Mucosa of descending colon (tissue), 3 donors: Measurements from ENCODE around the gene NFIL3. TPM values are rescaled to one million over a fixed set of nuclear protein-coding genes. Genes with fewer than 3 reads are reported as not detected.
A peak's percentile ranks its signal among the peaks of the same experiment; 100 is the strongest.
"Not testable (repeated sequence)": the region's sequence is repeated elsewhere in the genome, so short reads cannot be mapped to it uniquely, and the experiment has no call there.

ENCODE experiments used
- ATAC-seq: fragments of 200-7000 bp; cut with Tn5 transposase; one replicate; pipeline ENCODE4 v1.9.1; 2020; ENCODE audit warnings: mild to moderate bottlenecking, moderate library complexity
- DNase-seq, 3 donors: peaks; one replicate each; pipeline ENCODE4 v3.0.0-alpha.2; 2020
- H3K36me3 ChIP-seq: fragments of 200-600 bp; one replicate; pipeline ENCODE4 v1.8.0; 2021; ENCODE audit warnings: low read depth, mild to moderate bottlenecking
- H3K4me1 ChIP-seq: fragments of 200-600 bp; one replicate; pipeline ENCODE4 v1.8.0; 2021; ENCODE audit warnings: low read depth, mild to moderate bottlenecking
- H3K4me3 ChIP-seq: fragments of 200-600 bp; one replicate; pipeline ENCODE4 v1.8.0; 2021; ENCODE audit warnings: mild to moderate bottlenecking
- H3K9me3 ChIP-seq: fragments of 200-600 bp; one replicate; pipeline ENCODE4 v1.8.0; 2021; ENCODE audit warnings: mild to moderate bottlenecking
- CTCF ChIP-seq: fragments of 200-600 bp; IDR thresholded peaks from one replicate; pipeline ENCODE4 v1.8.0; 2022; ENCODE audit warnings: antibody characterized with exemption, mild to moderate bottlenecking
- intact Hi-C, 2 donors: fragments of 100-400 bp; cut with DNase I in 1 of 2; cut with micrococcal nuclease in 1 of 2; formaldehyde crosslinking; loops; one replicate each; pipeline versions ENCODE4 v1.11.0 to v1.11.1; 2022; cut with DNase I, micrococcal nuclease
- total RNA-seq, 3 donors: library from RNA; stranded (reverse); fragmentation: NEBNext Ultra II Directional in 2 of 3; extraction: Animal tissue kit (Norgen Biotek cat#: 25700) in 2 of 3; gene quantifications; one replicate each; pipeline versions ENCODE4 v1.2.1 to v1.2.4, GENCODE V29; 2021 to 2023
- donor health status: DM: no; HTN: no; CAD: no; lungs with moderate emphysema.
- donor health status: DM: no; HTN: no; CAD: no.
- donor health status: DM: no; HTN: yes; CAD: no.

Gene NFIL3
- total RNA-seq, 3 donors from 2014 or later, result 17.7 to 41.9 (median 20.6) TPM

DNA sequence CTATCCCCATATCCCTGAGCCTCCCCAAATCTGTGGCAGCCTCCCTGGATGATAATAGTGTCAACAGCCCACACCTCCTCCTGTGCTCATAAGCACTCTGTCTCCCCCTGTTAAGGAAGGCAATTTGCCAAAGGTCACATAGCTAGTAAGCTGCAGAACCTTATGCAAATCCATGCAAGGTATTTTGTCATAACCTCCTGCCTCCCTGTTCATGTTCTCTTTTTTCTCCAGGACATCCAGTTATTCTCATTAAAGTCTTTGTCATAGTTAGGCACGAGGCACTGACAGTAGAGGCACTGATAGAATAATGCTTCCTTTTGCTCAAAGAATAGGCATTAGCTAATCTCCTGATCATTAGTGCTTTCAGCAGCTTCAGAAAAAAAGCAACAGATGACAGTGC is 51.7 kb downstream of the NFIL3 start:
- ATAC-seq (no peak), DNase-seq (no peak)
- H3K9me3 ChIP-seq, result no peaks in the 10 kb centered on the region
- no peak overlapping the region for H3K4me3 ChIP-seq
- TF ChIP-seq CTCF, result no peak
- intact Hi-C loops, result no loop called here
- H3K36me3 ChIP-seq, result no peaks in the 10 kb centered on the region
- H3K4me1 ChIP-seq, result no peaks in the 10 kb centered on the region

- H3K9me3 ChIP-seq, ATAC-seq, DNase-seq, H3K36me3 ChIP-seq, H3K4me1 ChIP-seq, intact Hi-C loops, H3K4me3 ChIP-seq: not testable (repeated sequence)
Observed at GRCh38 chr9:91370006-91370405, 53.6 kb downstream of the NFIL3 start.

DNA sequence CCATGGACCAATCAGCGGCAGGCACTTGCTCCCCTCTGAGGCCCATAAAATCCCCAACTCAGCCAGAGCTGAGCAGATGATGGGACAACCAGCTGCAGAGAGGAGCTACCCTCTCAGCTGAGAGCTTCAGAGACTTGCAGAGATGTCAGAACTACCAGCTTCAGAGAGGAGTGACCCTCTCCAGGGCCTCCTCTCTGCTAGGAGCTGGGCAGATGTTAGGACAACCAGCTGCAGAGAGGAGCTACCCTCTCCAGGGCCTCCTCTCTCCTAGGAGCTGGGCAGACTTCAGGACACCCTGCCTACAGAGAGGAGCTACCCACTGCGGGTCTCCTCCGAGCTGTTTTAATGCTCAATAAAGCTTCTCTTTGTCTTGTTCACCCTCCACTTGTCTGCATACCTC is 58.9 kb downstream of the NFIL3 start:
- Histone ChIP-seq H3K9me3 (no peaks in the 10 kb centered on the region), H3K36me3 (no peaks in the 10 kb centered on the region), H3K4me1 (peaks cover 20% of the 10 kb centered on the region), H3K4me3 (no peak overlapping the region)
- DNase-seq (no peak), ATAC-seq (no peak)
- no peak for TF ChIP-seq CTCF
- intact Hi-C loops, result no loop called here

- intact Hi-C loops, result no loop called here
- H3K4me1 ChIP-seq, result peaks cover 24% of the 10 kb centered on the region
- no peak for ATAC-seq
- H3K9me3 ChIP-seq, result no peaks in the 10 kb centered on the region
- no peak for TF ChIP-seq CTCF
- H3K36me3 ChIP-seq, result no peaks in the 10 kb centered on the region
- no peak for DNase-seq
- no peak overlapping the region for H3K4me3 ChIP-seq
Observed at GRCh38 chr9:91364005-91364404, 59.6 kb downstream of the NFIL3 start.

- DNase-seq, result no peak
- ATAC-seq, result no peak
- no peaks in the 10 kb centered on the region for H3K9me3 ChIP-seq
- TF ChIP-seq CTCF, result no peak
- intact Hi-C loops, result no loop called here
- H3K4me1 ChIP-seq, result peaks cover 24% of the 10 kb centered on the region
- no peaks in the 10 kb centered on the region for H3K36me3 ChIP-seq
- peak overlapping the region; percentile 92 for H3K4me3 ChIP-seq
Observed at GRCh38 chr9:91362051-91362611, 61.5 kb downstream of the NFIL3 start.

DNA sequence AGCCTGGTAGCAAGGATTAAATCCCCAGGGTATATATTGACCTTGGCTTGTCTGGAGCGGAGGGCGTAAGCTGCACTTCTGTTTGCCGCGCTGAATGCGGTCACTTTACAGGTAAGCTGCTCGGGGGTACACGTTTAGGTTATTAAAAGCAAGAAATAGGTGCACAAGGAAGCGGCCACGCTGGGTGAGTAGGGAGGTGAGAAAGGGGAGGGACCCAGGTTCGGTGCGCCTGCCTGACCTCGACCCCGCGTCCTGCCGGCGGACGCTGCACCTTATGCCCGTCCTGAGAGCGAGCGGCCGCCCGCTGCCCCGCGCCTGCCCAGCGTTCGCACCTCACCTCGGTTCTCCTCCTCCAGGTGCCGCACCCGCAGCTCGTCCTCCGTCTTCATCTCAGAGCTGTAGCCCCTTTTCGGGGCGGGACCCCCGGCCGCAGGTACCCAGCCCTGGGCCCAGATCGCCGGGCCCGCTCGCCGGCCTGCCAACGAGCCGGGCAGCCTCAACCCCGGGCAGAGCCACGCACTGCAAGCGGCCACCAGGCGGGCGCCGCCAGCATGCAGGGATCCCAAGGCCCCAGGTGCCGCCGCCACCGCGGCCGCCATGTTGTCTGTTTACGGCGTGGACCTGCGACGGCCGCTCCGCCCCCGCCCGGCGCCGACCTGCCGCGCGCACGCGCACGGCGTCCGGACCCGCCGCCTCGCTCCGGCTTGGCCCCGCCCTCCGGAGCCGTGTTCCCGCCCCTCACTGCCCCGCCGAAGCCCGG is 62.2 kb downstream of the NFIL3 start, which contains the start of gene AUH:
Gene AUH (minus strand): TSS at position 628 of the 760 bp plus-strand sequence. CDS start 29 bp downstream, at position 599.
- Histone ChIP-seq H3K4me3 (peak within 1 kb of the TSS; percentile 92), H3K36me3 (no peaks in the 10 kb centered on the region), H3K9me3 (no peaks in the 10 kb centered on the region), H3K4me1 (peaks cover 24% of the 10 kb centered on the region)
- no peak for TF ChIP-seq CTCF
- peak; percentile 88 to 94 (median 91) for DNase-seq
- intact Hi-C loops, result no loop called here
- ATAC-seq, result peak; percentile 99
